HG03565 (cell line): ENCODE results near the gene LAMA5.

Experiments
- ATAC-seq: cut with Tn5 transposase; IDR thresholded peaks from one replicate; pipeline ENCODE4 v1.9.1; 2021; ENCODE audit warnings: mild to moderate bottlenecking, moderate library complexity; ENCODE audit not compliant: unreplicated experiment

Gene LAMA5

GRCh38 chr20:62306414-62307187, 60.5 kb downstream of the LAMA5 start:
- no peak for ATAC-seq

- ATAC-seq, result no peak
These were observed 61.2 kb downstream of the LAMA5 start for GRCh38 chr20:62305765-62306413.

- ATAC-seq, result no peak
These were observed 61.9 kb downstream of the LAMA5 start for GRCh38 chr20:62305149-62305764.

GRCh38 chr20:62304331-62305148, 62.6 kb downstream of the LAMA5 start:
- ATAC-seq, result no peak

- no peak for ATAC-seq
These were observed 63.5 kb downstream of the LAMA5 start for GRCh38 chr20:62303340-62304226.

- no peak for ATAC-seq
These were observed 64.1 kb downstream of the LAMA5 start for GRCh38 chr20:62303062-62303339.

GRCh38 chr20:62302341-62303061, 64.6 kb downstream of the LAMA5 start, which contains the start of gene ADRM1:
ADRM1 (plus strand) TSS chr20:62302997; CDS start chr20:62303569, 572 bp downstream.
- peak; percentile 81 for ATAC-seq

GRCh38 chr20:62301773-62302340, 65.3 kb downstream of the LAMA5 start:
- peak; percentile 31 for ATAC-seq

- no peak for ATAC-seq
These were observed 65.9 kb downstream of the LAMA5 start for GRCh38 chr20:62301111-62301668.

GRCh38 chr20:62300319-62300718, 66.8 kb downstream of the LAMA5 start:
- no peak for ATAC-seq

- no peak for ATAC-seq
These were observed 67.4 kb downstream of the LAMA5 start for GRCh38 chr20:62299666-62300236.

GRCh38 chr20:62298577-62299249, 68.4 kb downstream of the LAMA5 start:
- no peak for ATAC-seq

GRCh38 chr20:62297449-62298227, 69.5 kb downstream of the LAMA5 start:
- ATAC-seq, result no peak

- ATAC-seq, result no peak
These were observed 70.2 kb downstream of the LAMA5 start for GRCh38 chr20:62296724-62297448.

GRCh38 chr20:62294516-62294915, 72.6 kb downstream of the LAMA5 start:
- ATAC-seq, result no peak

GRCh38 chr20:62293946-62294345, 73.2 kb downstream of the LAMA5 start:
- ATAC-seq, result no peak
